Measurements from ENCODE around the gene METTL25B. TPM values are rescaled to one million over a fixed set of nuclear protein-coding genes. Genes with fewer than 3 reads are reported as not detected.

METTL25B gene
- total and polyA plus RNA-seq, 2 of the 13 experiments (the other 11 are each of a cell fraction or from before 2014, with no cell fraction given): 11.9 to 24.0 TPM

- TF ChIP-seq SKIL (CRISPR knock-in tag; IDR thresholded peaks at IDR 0.05; ENCODE audit: borderline replicate concordance) (no peak), ARNT2 (CRISPR knock-in tag; IDR thresholded peaks at IDR 0.05; ENCODE audit: low read depth) (peak; percentile 67; the same call in 1 of the 2 replicates), TBP (CRISPR knock-in tag; IDR thresholded peaks at IDR 0.05) (peak; percentile 100), THAP7 (CRISPR knock-in tag; IDR thresholded peaks at IDR 0.05) (peak; percentile 99), E2F5 (CRISPR knock-in tag; conservative IDR thresholded peaks at IDR 0.05) (0 out of 2 replicates have a peak, but pooled peaks have one; percentile 6), TFDP1 (CRISPR knock-in tag; IDR thresholded peaks at IDR 0.05; ENCODE audit: borderline replicate concordance) (peak; percentile 71; the same call in 1 of the 2 replicates), ZKSCAN5 (CRISPR knock-in tag; IDR thresholded peaks at IDR 0.05) (0 out of 2 replicates have a peak, but pooled peaks have one; percentile 52), ZNF121 (CRISPR knock-in tag; IDR thresholded peaks at IDR 0.05) (0 out of 2 replicates have a peak, but pooled peaks have one; percentile 29), HOXA3 (CRISPR knock-in tag; IDR thresholded peaks at IDR 0.05) (peak; percentile 79; the same call in 1 of the 2 replicates), HDAC2 (CRISPR knock-in tag; IDR thresholded peaks at IDR 0.05) (peak; percentile 7; the same call in 1 of the 2 replicates), MZF1 (CRISPR knock-in tag; IDR thresholded peaks at IDR 0.05; ENCODE audit: borderline replicate concordance) (no peak), ZHX2 (IDR thresholded peaks at IDR 0.05; ENCODE audit: low read depth) (0 out of 2 replicates have a peak, but pooled peaks have one; percentile 76), ZHX2 (CRISPR knock-in tag; IDR thresholded peaks at IDR 0.05; ENCODE audit: borderline replicate concordance) (no peak)
These were observed 39.0 kb downstream of the METTL25B start, which contains the start of gene PRCC (continued) for GRCh38 chr1:156767101-156767878.

Data from HepG2 (cell line).